GM12878 (cell line): ENCODE measurements around the gene ANKRD6. TPM values are rescaled to one million over a fixed set of nuclear protein-coding genes. Genes with fewer than 3 reads are reported as not detected.

Source experiments
- ATAC-seq: fragments of 200-7000 bp; cut with Tn5 transposase; 3 replicates; pipeline ENCODE4 v1.9.1; 2020; ENCODE audit warnings: mild to moderate bottlenecking, moderate library complexity
- BruUV-seq: library from RNA; stranded (reverse); fragments of 400-500 nt; replicated peaks from 2 replicates; lab custom pipeline; 2021; lab: Mats Ljungman, UMichigan
- CTCF ChIA-PET: fragments of 300-600 bp; sonication (Branson Sonifier 250); formaldehyde crosslinking; extraction: SDS; loops from one replicate; lab custom pipeline; 2021; ENCODE audit warnings: inconsistent platforms; lab: Yijun Ruan, JAX
- POLR2A ChIA-PET: fragments of 350-600 bp; formaldehyde crosslinking; extraction: SDS; loops from one replicate; lab custom pipeline; 2021; ENCODE audit warnings: inconsistent platforms; lab: Charles Lee
- RAD21 ChIA-PET: fragments of 300-600 bp; sonication (Branson Sonifier 250); formaldehyde crosslinking; loops from one replicate; lab custom pipeline; 2023; ENCODE audit warnings: antibody characterized with exemption; ENCODE audit not compliant: unreplicated experiment; lab: Charles Lee
- SMC1A ChIA-PET: fragments of 300-600 bp; sonication (Branson Sonifier 250); formaldehyde crosslinking; loops from one replicate; lab custom pipeline; 2023; ENCODE audit not compliant: unreplicated experiment, uncharacterized antibody; lab: Charles Lee
- DNase-seq: peaks from one replicate; pipeline ENCODE4 v3.0.0-alpha.2; 2011; ENCODE audit warnings: low read depth, low spot score
- FAIRE-seq: peaks from 3 replicates; lab custom pipeline; 2011; peaks lifted over from hg19 to GRCh38; lab: Jason Lieb, UNC
- H2AFZ ChIP-seq: 2 replicates; pipeline ENCODE4 v1.6.0; 2011; ENCODE audit warnings: low read depth, low read length, control low read depth; ENCODE audit not compliant: control insufficient read depth
- H3K27ac ChIP-seq: 2 replicates; pipeline ENCODE4 v1.5.1; 2011; ENCODE audit warnings: control low read depth; ENCODE audit not compliant: control insufficient read depth, insufficient read depth
- H3K27me3 ChIP-seq, 2 experiments: replicated peaks in 1 of 2; 2 replicates each; pipeline versions ENCODE4 v1.6.0 to v1.6.1; 2011; ENCODE audit warnings: low read length in 1 of 2; ENCODE audit not compliant: control insufficient read depth in 2 of 2, insufficient read depth in 2 of 2
- H3K36me3 ChIP-seq, 2 experiments: 2 replicates each; pipeline ENCODE4 v1.5.1; 2011; ENCODE audit warnings: low read length in 1 of 2; ENCODE audit not compliant: control insufficient read depth in 2 of 2, insufficient read depth in 2 of 2
- H3K4me1 ChIP-seq: 2 replicates; pipeline ENCODE4 v1.6.1; 2011; ENCODE audit warnings: mild to moderate bottlenecking, low read length, moderate library complexity, mixed read lengths; ENCODE audit not compliant: control insufficient read depth, insufficient read depth
- H3K4me2 ChIP-seq: 2 replicates; pipeline ENCODE4 v1.6.0; 2011; ENCODE audit warnings: control low read depth; ENCODE audit not compliant: control insufficient read depth, insufficient read depth
- H3K4me3 ChIP-seq: fragments of 200-600 bp; sonication (generic); 2 replicates; pipeline ENCODE4 v1.5.1; 2016
- H3K79me2 ChIP-seq: 2 replicates; pipeline ENCODE4 v1.6.0; 2011; ENCODE audit warnings: low read length; ENCODE audit not compliant: control insufficient read depth, insufficient read depth
- H3K9ac ChIP-seq: 2 replicates; pipeline ENCODE4 v1.8.0; 2011; ENCODE audit warnings: low read length, control low read depth, mixed read lengths; ENCODE audit not compliant: control insufficient read depth, insufficient read depth
- H3K9me3 ChIP-seq: replicated peaks from 3 replicates; pipeline ENCODE4 v1.5.1; 2011; ENCODE audit warnings: mild to moderate bottlenecking, low read length; ENCODE audit not compliant: control insufficient read depth, insufficient read depth
- H4K20me1 ChIP-seq: 2 replicates; pipeline ENCODE4 v1.6.0; 2011; ENCODE audit not compliant: control insufficient read depth, insufficient read depth
- DPF2 ChIP-seq: fragments of 450-650 bp; IDR thresholded peaks from 2 replicates; pipeline ENCODE4 v1.6.1; 2017; ENCODE audit warnings: mild to moderate bottlenecking
- FOXM1 ChIP-seq: IDR thresholded peaks from 2 replicates; pipeline ENCODE4 v1.6.1; 2012; ENCODE audit warnings: low read depth, mild to moderate bottlenecking, inconsistent platforms, low read length, moderate library complexity
- MTA3 ChIP-seq: IDR thresholded peaks from 2 replicates; pipeline ENCODE4 v1.6.1; 2012; ENCODE audit warnings: low read length, inconsistent platforms, borderline replicate concordance
- NRF1 ChIP-seq: conservative IDR thresholded peaks from 2 replicates; pipeline ENCODE4 v1.6.1; 2011; ENCODE audit warnings: mild to moderate bottlenecking, low read depth, low read length, improper control_type of control experiment
- ZNF207 ChIP-seq: fragments of 450-650 bp; IDR thresholded peaks from 2 replicates; pipeline ENCODE4 v1.6.1; 2014; ENCODE audit warnings: antibody characterized with exemption, mild to moderate bottlenecking, borderline replicate concordance
- WGBS: methylation state at CpG from one replicate; pipeline ENCODE4 v1.1.6; 2016; ENCODE audit warnings: low lambda C conversion rate; ENCODE audit not compliant: insufficient replicate concordance, insufficient coverage; ENCODE audit errors: missing lambda C conversion rate; 5-methylcytosine and 5-hydroxymethylcytosine counted together
- in situ Hi-C: fragments of 300-500 bp; cut with MboI; formaldehyde crosslinking; loops from 9 replicates; pipeline ENCODE4 v1.14.3; 2018; ENCODE audit warnings: mixed read lengths
- intact Hi-C: fragments of 100-400 bp; cut with micrococcal nuclease; formaldehyde crosslinking; loops from one replicate; pipeline ENCODE4 v1.14.2; 2022; ENCODE audit not compliant: unreplicated experiment
- polyA plus RNA-seq, 11 experiments: library from polyadenylated mRNA; depleted of rRNA in 4 of 11; unstranded in 6 of 11; stranded (reverse) in 5 of 11; fragments of >200 nt; fragmentation: Nextera tagmentation in 4 of 11; fragmentation: Illumina TruSeq in 1 of 11; extraction: Ambion mirVana in 4 of 11; extraction: Trizol in 1 of 11; gene quantifications; 1 replicate in 1 of 11; 2 replicates in 10 of 11; pipeline versions ENCODE4 v1.2.1 to v1.2.3, GENCODE V29; 2011 to 2016; ENCODE audit warnings: inconsistent platforms in 2 of 11, missing spikeins in 2 of 11, low read depth in 1 of 11
- total RNA-seq, 4 experiments: library from RNA; depleted of rRNA in 3 of 4; stranded (reverse); fragments of >200 nt in 3 of 4; fragmentation: Illumina TruSeq in 1 of 4; extraction: Trizol in 1 of 4; gene quantifications; 2 replicates each; pipeline versions ENCODE4 v1.2.1 to v1.2.3, GENCODE V29; 2013 to 2021
- TF ChIP-seq, protein P1 (sequence below): fragments of 450-650 bp; IDR thresholded peaks from 2 replicates; pipeline ENCODE4 v1.6.1; 2017; ENCODE audit warnings: mild to moderate bottlenecking, moderate library complexity
- TF ChIP-seq, protein P2 (sequence below): fragments of 450-650 bp; formaldehyde crosslinking; IDR thresholded peaks from 2 replicates; pipeline ENCODE4 v1.4.0; 2020; ENCODE audit warnings: mild to moderate bottlenecking, moderate library complexity
- TF ChIP-seq, protein P3 (sequence below): IDR thresholded peaks from 2 replicates; pipeline ENCODE4 v1.6.1; 2011; ENCODE audit warnings: low read depth, low read length, improper control_type of control experiment, borderline replicate concordance
- TF ChIP-seq, protein P4 (sequence below): fragments of 450-650 bp; IDR thresholded peaks from 2 replicates; pipeline ENCODE4 v1.6.1; 2018; ENCODE audit warnings: mild to moderate bottlenecking, low read depth, moderate library complexity; ENCODE audit not compliant: partially characterized antibody

ANKRD6 gene
- total and polyA plus RNA-seq, 10 of the 15 experiments (the other 5 are each of a cell fraction or from before 2014, with no cell fraction given): 0.03 to 0.90 (median 0.38) TPM

DNA sequence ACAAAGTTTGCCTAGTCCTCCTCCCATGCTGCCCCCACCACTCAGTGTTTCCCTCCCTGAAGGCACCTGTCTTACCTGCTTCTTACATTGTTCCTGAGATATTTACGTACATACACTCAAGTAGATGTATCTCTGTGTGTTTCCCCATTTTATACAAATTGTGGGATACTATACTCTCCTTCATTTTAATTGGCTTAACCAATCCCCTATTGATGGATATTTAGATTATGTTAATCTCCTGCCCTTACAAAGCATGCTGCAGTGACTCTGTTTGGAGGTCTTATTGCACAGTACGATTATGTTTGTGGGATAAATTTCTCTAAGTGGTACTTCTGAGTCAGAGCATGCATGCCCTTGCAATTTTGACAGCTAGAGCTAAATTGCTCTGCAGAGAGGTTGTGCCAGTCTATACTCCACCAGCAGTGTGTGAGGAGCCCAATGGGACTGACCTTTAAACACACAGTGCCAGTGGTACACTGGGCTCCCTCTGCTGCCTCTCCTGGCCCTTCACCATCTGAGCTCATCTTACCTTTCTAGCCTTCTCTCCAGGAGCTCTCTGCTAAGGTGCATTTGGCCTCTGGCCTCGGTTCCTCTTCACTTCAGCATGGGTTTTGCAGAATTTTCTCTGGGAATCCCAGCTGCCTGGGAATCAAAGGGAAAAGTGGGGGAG, 148.2 kb downstream of the ANKRD6 start (continued):
- TF ChIP-seq, protein P1, sequence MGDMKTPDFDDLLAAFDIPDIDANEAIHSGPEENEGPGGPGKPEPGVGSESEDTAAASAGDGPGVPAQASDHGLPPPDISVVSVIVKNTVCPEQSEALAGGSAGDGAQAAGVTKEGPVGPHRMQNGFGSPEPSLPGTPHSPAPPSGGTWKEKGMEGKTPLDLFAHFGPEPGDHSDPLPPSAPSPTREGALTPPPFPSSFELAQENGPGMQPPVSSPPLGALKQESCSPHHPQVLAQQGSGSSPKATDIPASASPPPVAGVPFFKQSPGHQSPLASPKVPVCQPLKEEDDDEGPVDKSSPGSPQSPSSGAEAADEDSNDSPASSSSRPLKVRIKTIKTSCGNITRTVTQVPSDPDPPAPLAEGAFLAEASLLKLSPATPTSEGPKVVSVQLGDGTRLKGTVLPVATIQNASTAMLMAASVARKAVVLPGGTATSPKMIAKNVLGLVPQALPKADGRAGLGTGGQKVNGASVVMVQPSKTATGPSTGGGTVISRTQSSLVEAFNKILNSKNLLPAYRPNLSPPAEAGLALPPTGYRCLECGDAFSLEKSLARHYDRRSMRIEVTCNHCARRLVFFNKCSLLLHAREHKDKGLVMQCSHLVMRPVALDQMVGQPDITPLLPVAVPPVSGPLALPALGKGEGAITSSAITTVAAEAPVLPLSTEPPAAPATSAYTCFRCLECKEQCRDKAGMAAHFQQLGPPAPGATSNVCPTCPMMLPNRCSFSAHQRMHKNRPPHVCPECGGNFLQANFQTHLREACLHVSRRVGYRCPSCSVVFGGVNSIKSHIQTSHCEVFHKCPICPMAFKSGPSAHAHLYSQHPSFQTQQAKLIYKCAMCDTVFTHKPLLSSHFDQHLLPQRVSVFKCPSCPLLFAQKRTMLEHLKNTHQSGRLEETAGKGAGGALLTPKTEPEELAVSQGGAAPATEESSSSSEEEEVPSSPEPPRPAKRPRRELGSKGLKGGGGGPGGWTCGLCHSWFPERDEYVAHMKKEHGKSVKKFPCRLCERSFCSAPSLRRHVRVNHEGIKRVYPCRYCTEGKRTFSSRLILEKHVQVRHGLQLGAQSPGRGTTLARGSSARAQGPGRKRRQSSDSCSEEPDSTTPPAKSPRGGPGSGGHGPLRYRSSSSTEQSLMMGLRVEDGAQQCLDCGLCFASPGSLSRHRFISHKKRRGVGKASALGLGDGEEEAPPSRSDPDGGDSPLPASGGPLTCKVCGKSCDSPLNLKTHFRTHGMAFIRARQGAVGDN: no peak
- TF ChIP-seq, protein P2, sequence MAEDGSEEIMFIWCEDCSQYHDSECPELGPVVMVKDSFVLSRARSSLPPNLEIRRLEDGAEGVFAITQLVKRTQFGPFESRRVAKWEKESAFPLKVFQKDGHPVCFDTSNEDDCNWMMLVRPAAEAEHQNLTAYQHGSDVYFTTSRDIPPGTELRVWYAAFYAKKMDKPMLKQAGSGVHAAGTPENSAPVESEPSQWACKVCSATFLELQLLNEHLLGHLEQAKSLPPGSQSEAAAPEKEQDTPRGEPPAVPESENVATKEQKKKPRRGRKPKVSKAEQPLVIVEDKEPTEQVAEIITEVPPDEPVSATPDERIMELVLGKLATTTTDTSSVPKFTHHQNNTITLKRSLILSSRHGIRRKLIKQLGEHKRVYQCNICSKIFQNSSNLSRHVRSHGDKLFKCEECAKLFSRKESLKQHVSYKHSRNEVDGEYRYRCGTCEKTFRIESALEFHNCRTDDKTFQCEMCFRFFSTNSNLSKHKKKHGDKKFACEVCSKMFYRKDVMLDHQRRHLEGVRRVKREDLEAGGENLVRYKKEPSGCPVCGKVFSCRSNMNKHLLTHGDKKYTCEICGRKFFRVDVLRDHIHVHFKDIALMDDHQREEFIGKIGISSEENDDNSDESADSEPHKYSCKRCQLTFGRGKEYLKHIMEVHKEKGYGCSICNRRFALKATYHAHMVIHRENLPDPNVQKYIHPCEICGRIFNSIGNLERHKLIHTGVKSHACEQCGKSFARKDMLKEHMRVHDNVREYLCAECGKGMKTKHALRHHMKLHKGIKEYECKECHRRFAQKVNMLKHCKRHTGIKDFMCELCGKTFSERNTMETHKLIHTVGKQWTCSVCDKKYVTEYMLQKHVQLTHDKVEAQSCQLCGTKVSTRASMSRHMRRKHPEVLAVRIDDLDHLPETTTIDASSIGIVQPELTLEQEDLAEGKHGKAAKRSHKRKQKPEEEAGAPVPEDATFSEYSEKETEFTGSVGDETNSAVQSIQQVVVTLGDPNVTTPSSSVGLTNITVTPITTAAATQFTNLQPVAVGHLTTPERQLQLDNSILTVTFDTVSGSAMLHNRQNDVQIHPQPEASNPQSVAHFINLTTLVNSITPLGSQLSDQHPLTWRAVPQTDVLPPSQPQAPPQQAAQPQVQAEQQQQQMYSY: no peak

DNA sequence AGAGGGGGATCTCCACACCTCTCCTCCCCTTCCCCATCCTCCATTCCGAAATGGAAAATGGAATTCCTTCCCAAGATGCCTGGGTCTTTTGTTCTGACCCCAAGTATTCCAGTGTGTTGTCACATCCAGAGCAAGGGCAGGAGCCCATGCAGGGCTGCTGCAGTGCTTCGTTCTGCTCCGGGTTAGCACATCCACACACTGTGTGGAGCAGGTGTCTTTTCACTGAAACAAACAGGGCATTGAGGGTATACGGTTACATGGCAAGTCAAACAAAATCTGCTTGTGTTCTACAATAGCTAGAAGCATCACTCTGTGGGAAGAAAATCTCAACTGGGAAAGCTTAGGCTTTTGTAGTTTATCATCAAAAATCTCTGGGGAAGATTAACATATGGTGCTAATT, 148.7 kb downstream of the ANKRD6 start:
- ChIA-PET POLR2A (no interaction called here), CTCF (no interaction called here), SMC1A (no interaction called here), RAD21 (no interaction called here)
- no peak overlapping the region for H3K4me3 ChIP-seq
- no peak overlapping the region for H3K4me2 ChIP-seq
- no peak for FAIRE-seq
- BruUV-seq: no TSS peak
- intact Hi-C loops: no loop called here
- no peak overlapping the region for H3K9ac ChIP-seq
- H2AFZ ChIP-seq: no peak overlapping the region
- no peak for DNase-seq
- no peaks in the 10 kb centered on the region for H4K20me1 ChIP-seq
- H3K27me3 ChIP-seq: no peaks in the 10 kb centered on the region
- no peaks in the 10 kb centered on the region for H3K79me2 ChIP-seq
- no peaks in the 10 kb centered on the region for H3K4me1 ChIP-seq
- ATAC-seq: no peak
- no peaks in the 10 kb centered on the region for H3K36me3 ChIP-seq
- WGBS: 56% methylated on average over 4 of the region's 4 CpGs
- H3K27ac ChIP-seq: no peak overlapping the region
- no peaks in the 10 kb centered on the region for H3K9me3 ChIP-seq
- in situ Hi-C loops: no loop called here
- no peak for TF ChIP-seq NRF1
- no peak for TF ChIP-seq FOXM1
- TF ChIP-seq ZNF207: no peak
- TF ChIP-seq, protein P3, sequence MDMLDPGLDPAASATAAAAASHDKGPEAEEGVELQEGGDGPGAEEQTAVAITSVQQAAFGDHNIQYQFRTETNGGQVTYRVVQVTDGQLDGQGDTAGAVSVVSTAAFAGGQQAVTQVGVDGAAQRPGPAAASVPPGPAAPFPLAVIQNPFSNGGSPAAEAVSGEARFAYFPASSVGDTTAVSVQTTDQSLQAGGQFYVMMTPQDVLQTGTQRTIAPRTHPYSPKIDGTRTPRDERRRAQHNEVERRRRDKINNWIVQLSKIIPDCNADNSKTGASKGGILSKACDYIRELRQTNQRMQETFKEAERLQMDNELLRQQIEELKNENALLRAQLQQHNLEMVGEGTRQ: no peak
- no peak for TF ChIP-seq DPF2
- TF ChIP-seq MTA3: no peak
- TF ChIP-seq, protein P4, sequence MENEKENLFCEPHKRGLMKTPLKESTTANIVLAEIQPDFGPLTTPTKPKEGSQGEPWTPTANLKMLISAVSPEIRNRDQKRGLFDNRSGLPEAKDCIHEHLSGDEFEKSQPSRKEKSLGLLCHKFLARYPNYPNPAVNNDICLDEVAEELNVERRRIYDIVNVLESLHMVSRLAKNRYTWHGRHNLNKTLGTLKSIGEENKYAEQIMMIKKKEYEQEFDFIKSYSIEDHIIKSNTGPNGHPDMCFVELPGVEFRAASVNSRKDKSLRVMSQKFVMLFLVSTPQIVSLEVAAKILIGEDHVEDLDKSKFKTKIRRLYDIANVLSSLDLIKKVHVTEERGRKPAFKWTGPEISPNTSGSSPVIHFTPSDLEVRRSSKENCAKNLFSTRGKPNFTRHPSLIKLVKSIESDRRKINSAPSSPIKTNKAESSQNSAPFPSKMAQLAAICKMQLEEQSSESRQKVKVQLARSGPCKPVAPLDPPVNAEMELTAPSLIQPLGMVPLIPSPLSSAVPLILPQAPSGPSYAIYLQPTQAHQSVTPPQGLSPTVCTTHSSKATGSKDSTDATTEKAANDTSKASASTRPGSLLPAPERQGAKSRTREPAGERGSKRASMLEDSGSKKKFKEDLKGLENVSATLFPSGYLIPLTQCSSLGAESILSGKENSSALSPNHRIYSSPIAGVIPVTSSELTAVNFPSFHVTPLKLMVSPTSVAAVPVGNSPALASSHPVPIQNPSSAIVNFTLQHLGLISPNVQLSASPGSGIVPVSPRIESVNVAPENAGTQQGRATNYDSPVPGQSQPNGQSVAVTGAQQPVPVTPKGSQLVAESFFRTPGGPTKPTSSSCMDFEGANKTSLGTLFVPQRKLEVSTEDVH: no peak
